SK-N-MC (cell line): ENCODE results near the gene UBE2O.

Source experiments
- EZH2 ChIP-seq: fragments of 200-600 bp; sonication (generic); IDR thresholded peaks from one replicate; pipeline ENCODE4 v1.6.1; 2017; ENCODE audit warnings: antibody characterized with exemption
- FOXP2 ChIP-seq: optimal IDR thresholded peaks from 2 replicates; pipeline ENCODE3; 2011; ENCODE audit warnings: mild to moderate bottlenecking, moderate library complexity; ENCODE audit not compliant: insufficient read depth; ENCODE audit errors: extremely low read length, control extremely low read depth
- POLR2AphosphoS5 ChIP-seq: IDR thresholded peaks from 2 replicates; pipeline ENCODE4 v1.6.1; 2012; ENCODE audit warnings: mild to moderate bottlenecking, low read depth, low read length, borderline replicate concordance

DNA sequence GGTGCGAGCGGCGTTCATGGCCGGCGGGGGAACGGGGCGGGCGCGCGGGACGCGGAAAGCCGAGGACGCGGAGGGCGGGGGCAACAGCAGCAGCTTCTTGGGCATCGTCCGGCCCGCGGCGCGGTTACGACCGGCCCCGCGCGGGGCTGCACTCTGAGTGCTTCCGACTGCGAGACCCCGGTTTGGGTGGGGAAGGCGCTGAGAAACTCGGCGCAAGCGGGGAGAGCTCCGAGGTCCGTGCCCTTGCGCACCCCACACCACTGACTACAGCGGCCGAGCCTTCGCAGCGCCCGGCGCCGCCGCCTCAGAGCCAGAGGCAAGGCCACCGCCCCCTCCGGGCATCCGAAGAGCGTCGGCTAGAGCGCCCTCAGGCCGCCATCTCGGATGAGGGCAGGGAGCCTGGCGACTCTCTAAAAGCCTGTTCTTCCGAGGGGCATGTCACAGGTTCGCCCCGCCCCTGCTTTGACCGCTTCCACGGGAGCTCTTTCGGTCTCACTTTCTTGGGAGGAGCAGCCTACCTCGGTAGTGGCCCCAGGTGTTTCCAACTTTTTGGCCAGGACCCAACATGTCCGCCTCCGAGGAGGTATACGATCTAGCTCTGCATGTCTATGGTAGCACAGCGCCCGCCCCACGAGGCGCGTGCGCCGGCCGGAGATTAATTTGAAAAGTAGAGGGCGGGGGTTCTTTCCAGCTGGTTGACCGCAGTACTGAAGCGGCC, 99.2 kb downstream of the UBE2O start, which contains the start of gene PRPSAP1:
- peak; percentile 84 for TF ChIP-seq POLR2AphosphoS5
- TF ChIP-seq EZH2 = no peak
- no peak for TF ChIP-seq FOXP2
